CD4-positive, CD25-positive, alpha-beta regulatory T cell (primary cell): ENCODE results near the gene WDFY4. TPM values are rescaled to one million over a fixed set of nuclear protein-coding genes. Genes with fewer than 3 reads are reported as not detected.
A peak's percentile ranks its signal among the peaks of the same experiment; 100 is the strongest.

ENCODE experiments used
- ATAC-seq, 2 donors: fragments of 150-1000 bp; cut with Tn5 transposase; one replicate each; pipeline ENCODE4 v1.10.0; 2021; ENCODE audit warnings: low read depth in 2 of 2, moderate number of reproducible peaks in 2 of 2, moderate library complexity in 1 of 2
- DNase-seq, 3 donors: peaks; one replicate each; pipeline versions ENCODE4 v3.0.0 to v3.0.0-alpha.2; 2012 to 2022; ENCODE audit warnings: mixed read lengths in 1 of 3
- H3K27ac ChIP-seq: one replicate; pipeline ENCODE4 v1.7.0; 2013; ENCODE audit warnings: mild to moderate bottlenecking, low read length; ENCODE audit not compliant: insufficient read depth, poor library complexity, severe bottlenecking
- H3K27me3 ChIP-seq: one replicate; pipeline ENCODE4 v1.7.0; 2013; ENCODE audit warnings: low read length; ENCODE audit not compliant: control insufficient read depth, insufficient read depth
- H3K36me3 ChIP-seq: one replicate; pipeline ENCODE4 v1.7.0; 2013; ENCODE audit warnings: mild to moderate bottlenecking, low read length, moderate library complexity; ENCODE audit not compliant: control insufficient read depth, insufficient read depth
- H3K4me1 ChIP-seq: 2 replicates; pipeline ENCODE4 v1.7.0; 2013; ENCODE audit warnings: mild to moderate bottlenecking, low read length; ENCODE audit not compliant: insufficient read depth, control insufficient read depth, poor library complexity, severe bottlenecking
- H3K4me3 ChIP-seq: one replicate; pipeline ENCODE4 v1.7.0; 2013; ENCODE audit warnings: low read depth, mild to moderate bottlenecking, low read length, moderate library complexity
- H3K9me3 ChIP-seq, 2 experiments: 1 replicate in 1 of 2; 2 replicates in 1 of 2; pipeline ENCODE4 v1.7.0; 2013; ENCODE audit warnings: low read length in 2 of 2, mild to moderate bottlenecking in 1 of 2, moderate library complexity in 1 of 2; ENCODE audit not compliant: control insufficient read depth in 2 of 2
- H3K27ac Mint-ChIP-seq, 3 donors: one replicate each; pipeline ENCODE4 v1.8.0; 2020 to 2022; ENCODE audit warnings: mild to moderate bottlenecking in 3 of 3, mixed read lengths in 3 of 3, moderate library complexity in 2 of 3
- H3K27me3 Mint-ChIP-seq: one replicate; pipeline ENCODE4 v1.8.0; 2022; ENCODE audit warnings: mild to moderate bottlenecking, mixed read lengths
- H3K36me3 Mint-ChIP-seq: one replicate; pipeline ENCODE4 v1.8.0; 2020; ENCODE audit warnings: mixed read lengths
- H3K4me1 Mint-ChIP-seq, 4 donors: one replicate each; pipeline ENCODE4 v1.8.0; 2020 to 2022; ENCODE audit warnings: mixed read lengths in 4 of 4, mild to moderate bottlenecking in 1 of 4
- H3K4me3 Mint-ChIP-seq, 4 donors: one replicate each; pipeline ENCODE4 v1.8.0; 2020 to 2022; ENCODE audit warnings: mild to moderate bottlenecking in 4 of 4, mixed read lengths in 4 of 4, moderate library complexity in 3 of 4
- H3K9me3 Mint-ChIP-seq, 7 donors: one replicate each; pipeline ENCODE4 v1.8.0; 2020 to 2022; ENCODE audit warnings: mixed read lengths in 7 of 7, mild to moderate bottlenecking in 3 of 7, moderate library complexity in 2 of 7
- polyA plus RNA-seq, 4 donors: library from polyadenylated mRNA; unstranded; fragments of 300-500 nt; fragmentation: Illumina TruSeq; gene quantifications; one replicate each; pipeline ENCODE4 v1.2.3, GENCODE V29; 2021
- total RNA-seq: library from RNA; stranded (reverse); gene quantifications from one replicate; pipeline ENCODE4 v1.2.3, GENCODE V29; 2022

Gene WDFY4
- total and polyA plus RNA-seq, 5 donors from 2014 or later: 0.15 to 0.57 (median 0.34) TPM

GRCh38 chr10:48797830-48798229, 113.2 kb downstream of the WDFY4 start:
- peaks cover 20% of the 10 kb centered on the region for H3K4me1 ChIP-seq
- H3K9me3 ChIP-seq: peaks cover 0 to 1% of the 10 kb centered on the region in 2 experiments
- Mint-ChIP-seq H3K27me3 (no peaks in the 10 kb centered on the region), H3K9me3 (peaks cover 0 to 5% (median 0%) of the 10 kb centered on the region in 7 donors), H3K36me3 (no peaks in the 10 kb centered on the region), H3K27ac (no peak overlapping the region), H3K4me3 (peak overlapping the region in 1 of 4 donors; percentile 0), H3K4me1 (peaks cover 4 to 38% (median 11%) of the 10 kb centered on the region in 4 donors)
- H3K27ac ChIP-seq: no peak overlapping the region
- no peak overlapping the region for H3K4me3 ChIP-seq
- no peaks in the 10 kb centered on the region for H3K27me3 ChIP-seq
- H3K36me3 ChIP-seq: no peaks in the 10 kb centered on the region
- DNase-seq (no peak), ATAC-seq (no peak)

GRCh38 chr10:48798481-48799254, 114.0 kb downstream of the WDFY4 start:
- H3K27me3 Mint-ChIP-seq: no peaks in the 10 kb centered on the region
- Histone ChIP-seq H3K4me1 (peaks cover 25% of the 10 kb centered on the region), H3K27me3 (no peaks in the 10 kb centered on the region), H3K9me3 (peaks cover 0 to 1% of the 10 kb centered on the region in 2 experiments), H3K4me3 (no peak overlapping the region), H3K36me3 (no peaks in the 10 kb centered on the region), H3K27ac (no peak overlapping the region)
- no peak for ATAC-seq
- H3K27ac Mint-ChIP-seq: peak overlapping the region; percentile 11 to 97 (median 16)
- peak overlapping the region in 2 of 4 donors; percentile 39 to 52 for H3K4me3 Mint-ChIP-seq
- H3K36me3 Mint-ChIP-seq: no peaks in the 10 kb centered on the region
- peaks cover 0 to 5% (median 0%) of the 10 kb centered on the region in 7 donors for H3K9me3 Mint-ChIP-seq
- peaks cover 4 to 46% (median 11%) of the 10 kb centered on the region in 4 donors for H3K4me1 Mint-ChIP-seq
- no peak for DNase-seq

GRCh38 chr10:48799341-48800006, 114.8 kb downstream of the WDFY4 start:
- Mint-ChIP-seq H3K9me3 (peaks cover 0 to 5% (median 0%) of the 10 kb centered on the region in 7 donors), H3K36me3 (no peaks in the 10 kb centered on the region), H3K27me3 (no peaks in the 10 kb centered on the region), H3K4me3 (peak overlapping the region in 1 of 4 donors; percentile 52), H3K4me1 (peaks cover 4 to 54% (median 17%) of the 10 kb centered on the region in 4 donors), H3K27ac (peak overlapping the region; percentile 82 to 98 (median 97))
- Histone ChIP-seq H3K4me1 (peaks cover 26% of the 10 kb centered on the region), H3K9me3 (peaks cover 0 to 1% of the 10 kb centered on the region in 2 experiments), H3K4me3 (no peak overlapping the region), H3K27ac (no peak overlapping the region), H3K36me3 (no peaks in the 10 kb centered on the region), H3K27me3 (no peaks in the 10 kb centered on the region)
- DNase-seq (no peak), ATAC-seq (no peak)

- H3K9me3 ChIP-seq: peaks cover 0 to 1% of the 10 kb centered on the region in 2 experiments
- peak; percentile 27 to 29 for ATAC-seq
- DNase-seq: peak in 1 of 3 donors; percentile 89
- H3K27ac ChIP-seq: peak overlapping the region; percentile 34
- peaks cover 33% of the 10 kb centered on the region for H3K4me1 ChIP-seq
- Mint-ChIP-seq H3K9me3 (peaks cover 0 to 5% (median 0%) of the 10 kb centered on the region in 7 donors), H3K27ac (peak overlapping the region; percentile 82 to 97 (median 97)), H3K27me3 (no peaks in the 10 kb centered on the region), H3K36me3 (no peaks in the 10 kb centered on the region), H3K4me3 (peak overlapping the region in 3 of 4 donors; percentile 0 to 88 (median 73)), H3K4me1 (peaks cover 4 to 61% (median 21%) of the 10 kb centered on the region in 4 donors)
- H3K36me3 ChIP-seq: no peaks in the 10 kb centered on the region
- H3K4me3 ChIP-seq: peak overlapping the region; percentile 6
- no peaks in the 10 kb centered on the region for H3K27me3 ChIP-seq
Measured at GRCh38 chr10:48800007-48800675, 115.5 kb downstream of the WDFY4 start.

- Histone ChIP-seq H3K9me3 (peaks cover 0 to 1% of the 10 kb centered on the region in 2 experiments), H3K27ac (peak overlapping the region; percentile 34), H3K27me3 (no peaks in the 10 kb centered on the region), H3K4me1 (peaks cover 33% of the 10 kb centered on the region), H3K4me3 (no peak overlapping the region), H3K36me3 (no peaks in the 10 kb centered on the region)
- H3K36me3 Mint-ChIP-seq: no peaks in the 10 kb centered on the region
- no peak for DNase-seq
- peak overlapping the region in 2 of 3 donors; percentile 82 to 97 for H3K27ac Mint-ChIP-seq
- H3K9me3 Mint-ChIP-seq: peaks cover 0 to 5% (median 0%) of the 10 kb centered on the region in 7 donors
- no peaks in the 10 kb centered on the region for H3K27me3 Mint-ChIP-seq
- peak overlapping the region in 1 of 4 donors; percentile 20 for H3K4me3 Mint-ChIP-seq
- ATAC-seq: no peak
- peaks cover 4 to 69% (median 21%) of the 10 kb centered on the region in 4 donors for H3K4me1 Mint-ChIP-seq
Measured at GRCh38 chr10:48801001-48801421, 116.3 kb downstream of the WDFY4 start.

- H3K9me3 Mint-ChIP-seq: peaks cover 0 to 5% (median 0%) of the 10 kb centered on the region in 7 donors
- no peaks in the 10 kb centered on the region for H3K27me3 ChIP-seq
- H3K4me1 ChIP-seq: peaks cover 33% of the 10 kb centered on the region
- no peak overlapping the region for H3K27ac ChIP-seq
- peak overlapping the region in 2 of 4 donors; percentile 4 to 5 for H3K4me3 Mint-ChIP-seq
- peak overlapping the region; percentile 59 to 82 (median 72) for H3K27ac Mint-ChIP-seq
- H3K9me3 ChIP-seq: peaks cover 0 to 1% of the 10 kb centered on the region in 2 experiments
- no peak overlapping the region for H3K4me3 ChIP-seq
- H3K36me3 ChIP-seq: no peaks in the 10 kb centered on the region
- no peaks in the 10 kb centered on the region for H3K27me3 Mint-ChIP-seq
- peak in 1 of 3 donors; percentile 83 for DNase-seq
- ATAC-seq: peak in 1 of 2 donors; percentile 19
- H3K36me3 Mint-ChIP-seq: no peaks in the 10 kb centered on the region
- peaks cover 4 to 83% (median 21%) of the 10 kb centered on the region in 4 donors for H3K4me1 Mint-ChIP-seq
Measured at GRCh38 chr10:48802611-48803071, 118.0 kb downstream of the WDFY4 start.
